Heart left ventricle (tissue), 16 donors: ENCODE measurements around the gene OLFML3. TPM values are rescaled to one million over a fixed set of nuclear protein-coding genes. Genes with fewer than 3 reads are reported as not detected.

Source experiments
- ATAC-seq, 4 donors: fragments of 200-7000 bp; cut with Tn5 transposase; one replicate each; pipeline ENCODE4 v1.9.1; 2020 to 2022; ENCODE audit warnings: moderate library complexity in 4 of 4, mild to moderate bottlenecking in 3 of 4, moderate number of reproducible peaks in 1 of 4
- DNase-seq, 5 donors: peaks; one replicate each; pipeline ENCODE4 v3.0.0-alpha.2; 2020
- H3K27ac ChIP-seq, 12 donors: fragments of 200-600 bp; sonication (generic) in 4 of 12; one replicate each; pipeline versions ENCODE4 v1.5.0 to v1.8.0; 2016 to 2022; ENCODE audit warnings: mild to moderate bottlenecking in 2 of 12
- H3K27me3 ChIP-seq, 9 donors: fragments of 200-600 bp; sonication (generic) in 2 of 9; one replicate each; pipeline versions ENCODE4 v1.5.1 to v1.8.0; 2016 to 2022; ENCODE audit warnings: mild to moderate bottlenecking in 3 of 9
- H3K36me3 ChIP-seq, 9 donors: fragments of 200-600 bp; sonication (generic) in 2 of 9; one replicate each; pipeline versions ENCODE4 v1.5.0 to v1.8.0; 2018 to 2022; ENCODE audit warnings: mild to moderate bottlenecking in 2 of 9
- H3K4me1 ChIP-seq, 12 donors: fragments of 200-600 bp; sonication (generic) in 4 of 12; one replicate each; pipeline versions ENCODE4 v1.5.0 to v1.8.0; 2016 to 2022; ENCODE audit warnings: mild to moderate bottlenecking in 3 of 12
- H3K4me3 ChIP-seq, 12 donors: fragments of 200-600 bp; sonication (generic) in 4 of 12; one replicate each; pipeline versions ENCODE4 v1.5.0 to v1.8.0; 2017 to 2022; ENCODE audit warnings: mild to moderate bottlenecking in 9 of 12, moderate library complexity in 4 of 12
- H3K9me3 ChIP-seq, 12 donors: fragments of 200-600 bp; sonication (generic) in 4 of 12; one replicate each; pipeline versions ENCODE4 v1.5.0 to v1.8.0; 2016 to 2022; ENCODE audit warnings: mild to moderate bottlenecking in 1 of 12
- POLR2A ChIP-seq, 2 donors: fragments of 450-650 bp; IDR thresholded peaks; one replicate each; pipeline ENCODE4 v1.6.1; 2017; ENCODE audit warnings: antibody characterized with exemption in 2 of 2, mild to moderate bottlenecking in 2 of 2, moderate library complexity in 2 of 2
- WGBS, 4 donors: extraction: QIAGEN DNeasy Blood & Tissue Kit in 2 of 4; methylation state at CpG; one replicate each; pipeline versions ENCODE4 v1.1.5 to v1.1.7; 2013 to 2018; 5-methylcytosine and 5-hydroxymethylcytosine counted together
- intact Hi-C, 10 donors: fragments of 100-400 bp; cut with DNase I; formaldehyde crosslinking; loops; one replicate each; pipeline versions ENCODE4 v1.11.1 to v1.14.2; 2022
- polyA plus RNA-seq, 2 donors: library from polyadenylated mRNA; stranded (reverse); fragments of 200-250 nt; gene quantifications; one replicate each; pipeline ENCODE4 v1.2.3, GENCODE V29; 2013
- total RNA-seq, 9 donors: library from RNA; depleted of rRNA in 2 of 9; stranded (reverse); fragments of >200 nt in 2 of 9; fragmentation: NEBNext Ultra II Directional in 3 of 9; extraction: Animal tissue kit (Norgen Biotek cat#: 25700) in 3 of 9; gene quantifications; one replicate each; pipeline versions ENCODE4 v1.1.0 to v1.2.4, GENCODE V29; 2016 to 2023
- TF ChIP-seq, protein P1 (sequence below), 12 donors: fragments of 200-600 bp; sonication (generic) in 4 of 12; IDR thresholded peaks; one replicate each; pipeline versions ENCODE4 v1.5.0 to v1.8.0; 2018 to 2022; ENCODE audit warnings: antibody characterized with exemption in 12 of 12, mild to moderate bottlenecking in 5 of 12
- donor health status: ischemic (EF 13 %, LVEDD 7.1; RV severe dilation, severe dysfunction).
- donor health status: healthy with polysubstance abuse.
- donor health status: DM: no; HTN: yes; CAD: no.
- donor health status: DM: no; HTN: no; CAD: no.
- donor health status: ischemic (EF 25% LVEDD 6.9; RV normal size, moderate dysfunction).
- donor health status: ischemic (EF 25% LVEDD 5.7; RV mildly dilated, moderate dysfunction).
- donor health status: healthy.
- donor health status: DM: yes; HTN: yes; CAD: no.
- donor health status: ischemic (EF 35%, LVEDD 5.7; RV mildly dilated, moderate dysfunction).
- donor health status: nonischemic (EF 11% LVEDD 7.7; RV severe dilation, severe dysfunction).
- donor health status: DM: yes; HTN: yes; CAD: no.
- donor health status: PGD.
- donor health status: ischemic (EF 29% LVEDD 5.4; RV normal size, mild dysfunction).
- donor health status: nonischemic (EF 23%, LVEDD 6.1; RV moderate dilation, normal function).

Gene OLFML3
- total and polyA plus RNA-seq, 11 donors: 5.1 to 27.2 (median 12.7) TPM

DNA sequence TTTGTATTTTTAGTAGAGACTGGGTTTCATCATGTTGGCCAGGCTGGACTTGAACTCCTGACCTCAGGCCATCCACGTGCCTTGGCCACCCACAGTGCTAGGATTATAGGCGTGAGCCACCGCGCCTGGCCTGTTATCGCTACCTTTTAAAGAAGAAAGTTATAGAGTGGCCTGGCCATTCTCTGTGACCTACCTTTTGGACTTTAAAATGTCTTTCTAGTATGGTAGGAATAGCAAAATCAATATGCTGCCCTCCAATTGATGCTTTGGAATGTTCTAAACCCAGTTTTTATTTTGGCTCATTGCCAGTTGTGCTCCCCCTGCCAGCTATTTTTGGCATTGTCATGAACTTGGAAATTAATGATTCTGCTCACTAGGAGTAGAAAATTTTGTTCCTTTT lies 30.3 kb upstream of the OLFML3 start:
- H3K4me1 ChIP-seq: peaks cover 0 to 46% (median 24%) of the 10 kb centered on the region in 12 donors
- TF ChIP-seq, protein P1, sequence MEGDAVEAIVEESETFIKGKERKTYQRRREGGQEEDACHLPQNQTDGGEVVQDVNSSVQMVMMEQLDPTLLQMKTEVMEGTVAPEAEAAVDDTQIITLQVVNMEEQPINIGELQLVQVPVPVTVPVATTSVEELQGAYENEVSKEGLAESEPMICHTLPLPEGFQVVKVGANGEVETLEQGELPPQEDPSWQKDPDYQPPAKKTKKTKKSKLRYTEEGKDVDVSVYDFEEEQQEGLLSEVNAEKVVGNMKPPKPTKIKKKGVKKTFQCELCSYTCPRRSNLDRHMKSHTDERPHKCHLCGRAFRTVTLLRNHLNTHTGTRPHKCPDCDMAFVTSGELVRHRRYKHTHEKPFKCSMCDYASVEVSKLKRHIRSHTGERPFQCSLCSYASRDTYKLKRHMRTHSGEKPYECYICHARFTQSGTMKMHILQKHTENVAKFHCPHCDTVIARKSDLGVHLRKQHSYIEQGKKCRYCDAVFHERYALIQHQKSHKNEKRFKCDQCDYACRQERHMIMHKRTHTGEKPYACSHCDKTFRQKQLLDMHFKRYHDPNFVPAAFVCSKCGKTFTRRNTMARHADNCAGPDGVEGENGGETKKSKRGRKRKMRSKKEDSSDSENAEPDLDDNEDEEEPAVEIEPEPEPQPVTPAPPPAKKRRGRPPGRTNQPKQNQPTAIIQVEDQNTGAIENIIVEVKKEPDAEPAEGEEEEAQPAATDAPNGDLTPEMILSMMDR (IDR thresholded peaks at IDR 0.05): peak in 7 of 12 donors; percentile 7 to 45 (median 24)
- TF ChIP-seq POLR2A (IDR thresholded peaks at IDR 0.05): no peak
- H3K4me3 ChIP-seq: no peak overlapping the region
- peaks cover 0 to 4% (median 0%) of the 10 kb centered on the region in 12 donors for H3K9me3 ChIP-seq
- no peak overlapping the region for H3K27ac ChIP-seq
- peaks cover 0 to 26% (median 5%) of the 10 kb centered on the region in 9 donors for H3K36me3 ChIP-seq
- 89 to 96% (median 91%) methylated on average over 5 of the region's 5 CpGs for WGBS, 4 donors
- DNase-seq: no peak
- intact Hi-C loops: no loop called here
- H3K27me3 ChIP-seq: no peaks in the 10 kb centered on the region
- no peak for ATAC-seq

DNA sequence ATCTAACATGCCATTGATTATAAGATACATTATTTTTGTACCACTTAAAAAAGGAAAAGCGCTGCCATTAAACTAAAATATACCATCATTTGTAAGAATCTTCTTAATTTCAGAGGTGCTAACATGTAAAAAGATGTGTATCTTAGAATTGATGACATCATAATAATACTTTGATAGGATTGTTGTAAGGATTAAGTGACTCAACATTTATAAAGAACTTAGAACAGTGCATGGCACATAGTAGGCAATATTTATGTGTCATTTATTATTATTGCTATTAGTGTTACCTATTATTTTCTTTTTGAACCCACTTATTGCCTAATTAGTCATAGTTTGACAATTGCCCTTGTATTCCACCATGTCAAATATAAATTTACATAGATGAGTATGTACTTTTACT lies 28.4 kb upstream of the OLFML3 start:
- no peak for DNase-seq

DNA sequence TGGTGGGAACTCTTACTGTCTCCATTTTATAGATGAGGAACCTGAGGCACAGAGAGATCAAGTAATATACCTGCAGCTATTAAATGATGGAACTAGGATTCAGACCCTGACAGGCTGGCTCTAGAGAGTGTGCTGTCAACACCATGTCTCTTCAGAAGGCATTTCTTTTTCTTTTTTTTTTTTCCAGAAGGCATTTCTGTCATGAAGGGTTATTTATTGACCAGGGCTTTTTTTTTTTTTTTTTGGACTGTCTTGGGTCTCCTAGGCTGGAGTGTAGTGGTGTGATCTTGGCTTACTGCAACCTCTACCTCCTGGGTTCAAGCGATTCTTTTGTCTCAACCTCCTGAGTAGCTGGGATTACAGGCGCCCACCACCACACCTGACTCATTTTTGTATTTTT lies 27.6 kb upstream of the OLFML3 start:
- DNase-seq (no peak), ATAC-seq (no peak)
- no peak overlapping the region for H3K4me3 ChIP-seq
- no peaks in the 10 kb centered on the region for H3K9me3 ChIP-seq
- WGBS, 4 donors: 93 to 98% (median 97%) methylated on average over 2 of the region's 2 CpGs
- peaks cover 0 to 42% (median 32%) of the 10 kb centered on the region in 9 donors for H3K36me3 ChIP-seq
- TF ChIP-seq POLR2A (IDR thresholded peaks at IDR 0.05): no peak
- TF ChIP-seq, protein P1 (IDR thresholded peaks at IDR 0.05): no peak
- no peaks in the 10 kb centered on the region for H3K27me3 ChIP-seq
- H3K27ac ChIP-seq: no peak overlapping the region
- intact Hi-C loops: no loop called here
- peaks cover 0 to 37% (median 15%) of the 10 kb centered on the region in 12 donors for H3K4me1 ChIP-seq

More for the DNA sequence above, 28.4 kb upstream of the OLFML3 start:
- peaks cover 0 to 34% (median 24%) of the 10 kb centered on the region in 9 donors for H3K36me3 ChIP-seq
- no peak for TF ChIP-seq POLR2A (IDR thresholded peaks at IDR 0.05)
- TF ChIP-seq, protein P1 (IDR thresholded peaks at IDR 0.05): no peak
- H3K4me3 ChIP-seq: no peak overlapping the region
- WGBS, 4 donors: 95 to 99% (median 97%) methylated on average over 1 of the region's 1 CpG
- no peaks in the 10 kb centered on the region for H3K9me3 ChIP-seq
- H3K4me1 ChIP-seq: peaks cover 0 to 45% (median 23%) of the 10 kb centered on the region in 12 donors
- no peak for ATAC-seq
- H3K27ac ChIP-seq: no peak overlapping the region
- H3K27me3 ChIP-seq: no peaks in the 10 kb centered on the region
- intact Hi-C loops: no loop called here

DNA sequence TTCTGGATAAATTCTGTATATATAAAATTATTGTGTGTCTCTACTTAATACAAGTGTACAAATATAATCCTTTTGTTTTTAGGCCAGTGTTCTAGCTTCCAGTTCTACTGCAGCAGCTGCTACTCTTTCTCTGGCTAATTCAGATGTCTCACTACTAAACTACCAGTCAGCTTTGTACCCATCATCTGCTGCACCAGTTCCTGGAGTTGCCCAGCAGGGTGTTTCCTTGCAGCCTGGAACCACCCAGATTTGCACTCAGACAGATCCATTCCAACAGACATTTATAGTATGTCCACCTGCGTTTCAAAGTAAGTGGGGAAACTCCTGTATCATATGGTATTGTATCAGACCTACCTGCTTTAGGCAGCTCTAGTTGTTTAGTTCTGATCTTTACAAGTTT lies 21.3 kb upstream of the OLFML3 start:
- Histone ChIP-seq H3K27me3 (no peaks in the 10 kb centered on the region), H3K4me3 (no peak overlapping the region), H3K4me1 (no peaks in the 10 kb centered on the region), H3K9me3 (no peaks in the 10 kb centered on the region), H3K27ac (no peak overlapping the region), H3K36me3 (peaks cover 0 to 98% (median 86%) of the 10 kb centered on the region in 9 donors)
- intact Hi-C loops: no loop called here
- ATAC-seq (no peak), DNase-seq (no peak)
- 89 to 90% (median 90%) methylated on average over 1 of the region's 1 CpG for WGBS, 4 donors
- no peak for TF ChIP-seq POLR2A (IDR thresholded peaks at IDR 0.05)
- TF ChIP-seq, protein P1 (IDR thresholded peaks at IDR 0.05): no peak
